GM21619 (cell line): ENCODE results near the gene ASCC3.
A peak's percentile ranks its signal among the peaks of the same experiment; 100 is the strongest.
"Not testable (repeated sequence)": the region's sequence is repeated elsewhere in the genome, so short reads cannot be mapped to it uniquely, and the experiment has no call there.

Experiments used
- ATAC-seq: cut with Tn5 transposase; IDR thresholded peaks from one replicate; pipeline ENCODE4 v1.9.1; 2021; ENCODE audit not compliant: unreplicated experiment

Gene ASCC3

GRCh38 chr6:100809346-100809745 lies 71.8 kb downstream of the ASCC3 start:
- peak; percentile 68 for ATAC-seq

DNA sequence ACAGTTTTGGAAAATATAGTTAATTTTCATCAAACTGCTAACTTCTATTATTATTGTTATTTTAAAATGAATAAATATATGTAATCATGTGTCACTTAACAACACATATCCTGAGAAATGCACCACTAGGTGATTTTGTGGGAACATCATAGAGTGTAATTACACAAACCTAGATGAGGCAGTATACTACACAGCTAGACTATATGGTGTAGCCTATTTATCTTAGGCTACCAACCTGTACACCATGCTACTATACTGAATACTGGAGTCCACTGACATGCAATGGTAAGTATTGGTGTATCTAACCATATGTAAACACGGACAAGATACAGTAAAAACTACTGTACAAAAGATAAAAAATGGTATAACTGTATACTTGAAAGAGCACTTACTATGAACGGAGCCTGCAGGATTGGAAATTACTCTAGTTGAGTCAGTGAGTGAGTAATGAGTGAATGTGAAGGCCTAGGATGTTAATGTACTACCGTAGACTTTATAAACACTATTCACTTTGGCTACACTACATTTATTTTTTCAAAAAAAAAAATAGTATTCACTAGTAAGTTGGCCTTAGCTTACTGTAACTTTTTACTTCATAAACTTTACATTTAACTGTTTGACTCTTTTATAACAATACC lies 72.4 kb downstream of the ASCC3 start:
- ATAC-seq: no peak

GRCh38 chr6:100806296-100806695 lies 74.8 kb downstream of the ASCC3 start:
- no peak for ATAC-seq

GRCh38 chr6:100803264-100804045 lies 77.7 kb downstream of the ASCC3 start:
- ATAC-seq: no peak

DNA sequence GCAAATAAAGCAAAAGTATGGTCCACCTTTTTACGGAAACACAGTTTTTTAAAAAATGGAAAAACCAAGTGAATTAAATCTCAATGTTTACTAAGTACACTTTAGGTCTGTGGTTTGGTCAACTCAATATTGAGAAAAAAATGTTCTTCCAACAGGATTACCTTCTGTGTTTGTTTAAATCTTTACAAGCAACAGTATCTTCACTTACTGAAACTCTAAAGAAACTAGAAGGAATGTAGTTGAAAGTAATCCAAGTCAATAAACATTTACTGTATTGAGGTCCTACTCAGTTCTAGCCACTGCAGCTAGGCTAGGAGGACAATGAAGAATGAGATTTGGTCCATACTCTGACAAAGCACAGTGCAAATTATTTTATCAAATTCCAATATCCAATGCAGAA lies 80.1 kb downstream of the ASCC3 start:
- ATAC-seq: no peak

DNA sequence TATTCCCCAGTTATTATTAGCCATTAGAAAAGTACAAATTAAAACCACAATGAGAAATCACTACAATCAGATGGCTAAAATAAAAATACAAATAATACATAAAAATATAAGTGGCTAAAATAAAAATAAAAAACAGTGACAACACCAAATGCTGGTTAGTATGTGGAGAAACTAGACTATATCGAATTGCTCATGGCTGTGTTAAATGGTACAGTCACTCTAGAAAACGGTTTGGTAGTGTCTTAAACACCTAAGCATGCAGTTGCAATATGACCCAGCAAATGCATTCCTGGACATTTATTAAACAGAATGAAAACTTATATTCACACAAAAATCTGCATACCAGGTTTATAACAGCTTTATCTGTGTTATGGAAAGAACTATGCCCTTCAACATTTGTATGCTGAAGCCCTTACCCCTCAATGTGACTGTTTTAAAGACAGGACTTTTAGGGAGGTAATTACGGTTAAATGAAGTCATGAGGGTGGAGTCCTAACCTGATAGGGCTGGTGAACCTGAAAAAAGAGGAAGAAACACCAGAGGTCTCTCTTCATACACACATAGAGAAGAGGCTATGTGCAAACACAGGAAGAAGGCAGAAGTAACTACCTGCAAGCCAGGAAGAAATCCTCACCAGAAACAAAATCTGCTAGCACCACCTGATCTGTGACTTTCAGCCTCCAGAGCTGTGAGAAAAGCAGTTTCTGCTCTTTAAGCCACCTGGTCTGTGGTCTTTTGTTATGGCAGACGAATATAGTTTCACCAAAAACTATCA lies 84.9 kb downstream of the ASCC3 start:
- ATAC-seq: peak; percentile 90

DNA sequence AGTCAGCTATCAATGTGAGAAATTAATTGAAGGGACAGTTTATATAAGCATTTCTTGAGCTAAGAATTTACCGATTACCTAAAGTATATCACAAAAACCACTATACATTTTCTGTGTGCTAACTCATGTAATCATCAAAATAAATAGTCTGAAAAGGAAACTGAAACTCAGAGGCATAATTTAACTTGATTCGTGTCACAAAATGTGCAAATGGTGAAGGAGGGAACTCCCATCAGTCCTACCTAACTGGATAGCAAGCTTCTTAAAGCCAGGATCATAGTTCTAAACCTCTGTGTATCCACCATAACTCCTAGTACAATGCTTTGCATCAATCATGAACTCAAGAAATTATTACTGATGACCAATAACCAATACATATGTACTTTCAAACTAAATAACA lies 91.0 kb downstream of the ASCC3 start:
- no peak for ATAC-seq

DNA sequence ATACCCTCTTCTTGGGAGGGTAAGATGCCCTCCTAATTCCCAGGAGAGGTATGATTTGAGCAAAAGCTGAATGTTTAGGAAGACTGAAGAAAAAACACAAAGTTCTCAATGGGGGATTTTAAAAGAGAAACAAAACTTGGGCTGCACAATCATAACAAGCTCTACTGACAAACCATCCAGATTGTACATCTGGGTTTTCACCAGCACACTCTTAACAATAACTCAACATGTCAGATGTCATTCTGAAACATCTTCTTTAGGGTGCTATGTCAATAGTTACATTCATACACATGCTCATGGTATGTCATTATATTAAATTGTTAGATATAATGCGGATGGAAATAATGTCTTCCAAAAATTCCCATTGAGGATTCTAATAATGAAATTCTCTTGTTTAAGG lies 95.1 kb downstream of the ASCC3 start:
- no peak for ATAC-seq

DNA sequence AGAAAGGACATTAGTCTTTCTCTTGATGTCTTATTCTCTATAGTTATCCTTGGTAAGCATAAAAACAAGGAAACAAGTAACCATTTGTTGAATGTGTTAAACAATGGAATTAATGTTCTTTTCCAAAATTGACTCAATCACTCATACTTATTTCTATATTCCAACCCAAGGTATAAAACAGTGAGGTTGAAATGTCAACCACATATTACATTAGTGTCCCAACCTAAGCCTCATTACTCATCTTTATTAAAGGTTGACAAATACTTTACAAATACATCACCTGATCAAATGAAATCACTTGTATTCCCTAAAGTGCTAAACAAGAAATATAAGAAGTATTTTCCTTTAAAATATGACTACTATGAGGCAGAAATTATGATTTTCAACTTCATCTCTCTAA lies 100.5 kb downstream of the ASCC3 start:
- ATAC-seq: no peak

DNA sequence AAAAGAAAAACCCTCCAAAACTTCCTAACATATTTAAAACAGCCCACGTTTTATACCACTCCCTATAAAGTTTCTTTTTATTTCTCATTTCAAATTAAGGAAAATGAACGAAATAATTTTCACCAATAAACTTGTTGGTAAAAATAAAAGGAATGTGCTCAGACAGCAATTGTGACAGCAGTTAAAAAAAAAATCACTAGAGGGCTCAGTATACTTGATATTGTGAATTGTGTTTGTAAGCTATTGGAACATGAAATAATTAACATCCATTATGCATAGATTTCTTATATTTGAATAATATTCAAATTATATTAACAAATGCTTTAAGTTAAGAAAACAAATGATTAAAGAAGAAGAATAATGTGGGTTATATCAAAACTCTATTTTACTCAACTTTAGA lies 105.5 kb downstream of the ASCC3 start:
- no peak for ATAC-seq

DNA sequence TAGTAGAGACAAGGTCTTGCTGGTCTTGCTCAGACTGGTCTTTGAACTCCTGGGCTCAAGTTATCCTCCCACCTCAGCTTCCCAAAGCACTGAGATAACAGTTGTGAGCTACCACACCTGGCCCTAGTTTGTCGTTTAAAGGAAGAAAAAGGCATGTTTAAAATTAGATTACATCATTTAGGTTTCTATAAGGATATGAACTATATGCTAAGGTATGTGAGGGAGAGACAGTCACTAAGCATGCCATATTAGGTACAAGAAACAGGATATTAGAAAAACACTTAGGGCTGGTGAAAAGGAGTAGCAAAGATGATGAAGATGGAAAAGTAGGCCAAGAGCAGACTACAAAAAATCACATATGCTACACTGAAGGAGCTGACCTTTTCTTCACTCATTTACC lies 106.4 kb downstream of the ASCC3 start:
- no peak for ATAC-seq

DNA sequence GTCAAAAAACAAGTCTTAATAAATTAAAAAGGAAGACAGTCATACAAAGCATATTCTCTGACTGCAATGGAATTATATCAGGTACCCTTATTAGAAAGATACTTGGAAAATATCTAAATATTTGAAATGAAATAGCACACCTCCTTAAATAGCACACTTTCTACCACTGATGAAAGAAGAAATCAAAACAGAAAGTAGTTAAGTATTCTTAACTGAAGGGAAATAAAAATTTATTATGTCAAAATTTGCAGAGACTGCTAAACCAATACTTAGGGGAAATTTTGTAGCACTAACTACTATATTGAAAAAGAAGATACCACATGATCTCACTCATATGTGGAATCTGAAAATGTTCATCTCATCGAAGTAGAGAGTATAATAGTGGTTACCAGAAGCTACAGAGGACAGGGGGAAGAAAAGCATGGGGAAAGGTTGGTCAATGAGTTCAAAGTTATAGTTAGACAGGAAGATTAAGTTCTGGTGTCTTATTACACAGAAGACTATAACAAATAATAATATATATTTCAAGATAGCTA lies 112.2 kb downstream of the ASCC3 start:
- ATAC-seq: no peak

- ATAC-seq: no peak
Observed at GRCh38 chr6:100763617-100764241, 117.4 kb downstream of the ASCC3 start.

- no peak for ATAC-seq
Observed at GRCh38 chr6:100761841-100762240, 119.3 kb downstream of the ASCC3 start.

GRCh38 chr6:100758386-100758785 lies 122.7 kb downstream of the ASCC3 start:
- ATAC-seq: not testable (repeated sequence)

DNA sequence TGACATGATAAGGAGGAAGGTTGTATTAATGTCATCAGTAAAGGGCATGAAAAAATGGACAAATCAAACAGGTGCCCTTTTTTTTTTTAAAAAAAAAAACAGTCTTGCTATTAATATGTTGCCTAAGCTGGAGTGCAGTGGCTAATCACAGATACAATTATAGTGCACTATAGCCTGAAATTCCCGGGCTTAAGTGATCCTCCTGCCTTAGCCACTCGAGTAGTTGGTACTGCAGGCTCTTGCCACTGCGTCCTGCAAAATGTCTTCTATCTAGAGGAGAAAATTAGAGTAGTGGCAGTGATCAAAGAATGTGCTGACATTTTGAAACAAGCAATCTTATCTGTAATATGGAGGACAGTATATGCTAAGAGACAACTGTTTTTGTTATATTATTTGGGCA lies 127.7 kb downstream of the ASCC3 start:
- no peak for ATAC-seq

DNA sequence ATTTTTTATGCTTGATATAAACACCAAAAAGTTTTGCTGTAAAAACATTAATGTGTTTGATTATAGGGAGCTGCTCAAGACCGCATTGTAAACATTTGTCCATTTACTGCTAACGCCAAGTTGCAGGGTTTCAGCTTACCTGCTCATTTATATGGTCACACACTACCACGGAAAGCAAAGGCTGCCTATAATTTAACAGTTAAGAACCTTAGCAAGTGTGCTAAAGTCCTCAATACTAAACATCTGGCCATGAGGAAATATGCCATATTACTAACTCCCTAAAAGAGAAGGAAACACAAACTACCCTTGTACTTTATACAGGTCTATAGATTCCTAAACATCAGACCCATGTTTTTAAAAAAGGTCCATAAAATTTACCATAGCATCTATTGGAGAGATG lies 129.5 kb downstream of the ASCC3 start:
- no peak for ATAC-seq

DNA sequence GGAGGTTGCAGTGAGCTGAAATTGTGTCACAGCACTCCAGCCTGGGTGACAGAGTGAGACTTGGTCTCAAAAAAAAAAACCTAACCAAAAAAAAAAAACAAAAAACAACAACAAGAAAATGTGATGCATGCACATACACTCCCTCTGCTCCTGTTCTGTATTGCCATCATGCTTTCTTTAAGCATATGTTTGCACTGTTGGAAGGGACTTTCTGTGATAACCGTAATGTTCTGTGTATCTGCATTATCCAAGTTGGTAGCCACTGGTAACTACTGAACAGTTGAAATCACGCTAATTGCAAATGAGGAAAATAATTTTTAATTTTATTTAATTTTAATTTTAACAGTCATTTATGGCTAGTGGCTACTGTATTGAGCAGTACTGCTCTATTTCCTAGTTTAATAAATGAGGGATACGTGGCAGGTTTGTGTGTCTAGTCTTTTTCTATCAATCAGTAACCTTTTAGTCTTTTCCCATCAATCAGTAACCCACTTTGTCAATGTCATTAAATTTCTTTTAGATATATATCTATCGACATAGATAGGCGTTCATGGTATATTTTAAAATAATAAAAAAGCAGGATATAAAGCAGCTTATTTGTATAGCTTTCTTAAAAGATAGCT lies 135.6 kb downstream of the ASCC3 start:
- ATAC-seq: no peak

- no peak for ATAC-seq
Observed at GRCh38 chr6:100740439-100740838, 140.7 kb downstream of the ASCC3 start.

- ATAC-seq: not testable (repeated sequence)
Observed at GRCh38 chr6:100737720-100738119, 143.4 kb downstream of the ASCC3 start.

GRCh38 chr6:100731411-100731810 lies 149.7 kb downstream of the ASCC3 start:
- no peak for ATAC-seq
